SJSA1 (cell line): ENCODE measurements around the gene MYCN. TPM values are rescaled to one million over a fixed set of nuclear protein-coding genes. Genes with fewer than 3 reads are reported as not detected.

Source experiments
- DNase-seq, 2 experiments: peaks; one replicate each; pipeline ENCODE4 v3.0.0-alpha.2; 2015 to 2020; ENCODE audit warnings: low spot score in 2 of 2, low read depth in 1 of 2
- H3K27ac ChIP-seq: fragments of 250-450 bp; sonication (Bioruptor Pico); 2 replicates; pipeline ENCODE4 v1.5.1; 2020; ENCODE audit warnings: mild to moderate bottlenecking, moderate library complexity
- H3K27me3 ChIP-seq: fragments of 250-450 bp; sonication (Bioruptor Pico); replicated peaks from 2 replicates; pipeline ENCODE4 v1.5.1; 2020; ENCODE audit warnings: mild to moderate bottlenecking, moderate library complexity
- H3K36me3 ChIP-seq: fragments of 250-450 bp; sonication (Bioruptor Pico); 2 replicates; pipeline ENCODE4 v1.5.1; 2020; ENCODE audit warnings: mild to moderate bottlenecking
- H3K4me1 ChIP-seq: fragments of 250-450 bp; sonication (Bioruptor Pico); replicated peaks from 2 replicates; pipeline ENCODE4 v1.6.1; 2021; ENCODE audit warnings: mild to moderate bottlenecking
- H3K4me3 ChIP-seq: fragments of 250-450 bp; sonication (Bioruptor Pico); 2 replicates; pipeline ENCODE4 v1.5.1; 2020; ENCODE audit warnings: mild to moderate bottlenecking
- H3K9me3 ChIP-seq: fragments of 250-450 bp; sonication (Bioruptor Pico); replicated peaks from 2 replicates; pipeline ENCODE4 v1.5.1; 2020; ENCODE audit warnings: mild to moderate bottlenecking
- total RNA-seq: library from RNA; depleted of rRNA; stranded (reverse); fragments of >200 nt; shearing (Covaris generic); gene quantifications from 2 replicates; pipeline ENCODE4 v1.2.3, GENCODE V29; 2014; rRNA removed

The MYCN gene
- 1.2 and 3.7 TPM in 2 replicates for total RNA-seq

DNA sequence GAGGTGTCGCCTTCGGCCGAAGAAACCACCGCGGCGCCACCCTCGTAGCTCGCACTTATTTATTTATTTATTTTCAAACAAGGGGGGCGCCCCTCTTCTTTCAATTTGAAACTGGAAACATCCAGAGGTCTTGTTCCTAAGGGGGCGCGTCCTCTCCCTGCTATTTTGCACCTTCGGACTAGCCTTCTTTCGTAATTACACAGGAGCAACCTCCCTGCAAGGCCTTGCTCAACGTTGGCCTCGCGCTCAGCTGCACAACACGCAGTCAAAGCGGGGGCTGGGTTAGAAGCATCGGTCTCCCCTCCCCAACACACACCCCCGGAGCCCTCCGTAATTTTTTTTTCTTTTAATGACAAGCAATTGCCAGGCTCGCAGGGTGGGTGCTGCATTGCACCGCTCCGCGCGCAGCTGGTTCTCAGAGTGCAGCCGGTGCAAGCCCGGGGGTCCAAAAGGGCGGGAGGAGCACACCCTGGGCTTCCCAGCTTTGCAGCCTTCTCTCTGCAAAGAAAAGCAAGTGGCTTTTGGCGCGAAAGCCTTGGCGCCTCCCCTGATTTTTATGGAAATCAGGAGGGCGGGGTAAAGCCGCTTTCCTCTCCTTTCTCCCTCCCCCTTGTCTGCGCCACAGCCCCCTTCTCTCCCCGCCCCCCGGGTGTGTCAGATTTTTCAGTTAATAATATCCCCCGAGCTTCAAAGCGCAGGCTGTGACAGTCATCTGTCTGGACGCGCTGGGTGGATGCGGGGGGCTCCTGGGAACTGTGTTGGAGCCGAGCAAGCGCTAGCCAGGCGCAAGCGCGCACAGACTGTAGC is at the start of gene MYCN:
TSS of gene MYCN (plus strand) at position 697 of the 807 bp plus-strand sequence. CDS start 1,515 bp downstream, outside the sequence.
- peaks cover 49% of the 10 kb centered on the region for H3K27me3 ChIP-seq
- peak within 1 kb of the TSS; percentile 39 for H3K4me3 ChIP-seq
- H3K9me3 ChIP-seq = no peaks in the 10 kb centered on the region
- DNase-seq = peak; percentile 76
- H3K27ac ChIP-seq = no peak within 1 kb of the TSS
- H3K36me3 ChIP-seq = 0 out of 2 replicates have a peak, but pooled peaks cover 4% of the 10 kb centered on the region
- peaks cover 18% of the 10 kb centered on the region for H3K4me1 ChIP-seq

DNA sequence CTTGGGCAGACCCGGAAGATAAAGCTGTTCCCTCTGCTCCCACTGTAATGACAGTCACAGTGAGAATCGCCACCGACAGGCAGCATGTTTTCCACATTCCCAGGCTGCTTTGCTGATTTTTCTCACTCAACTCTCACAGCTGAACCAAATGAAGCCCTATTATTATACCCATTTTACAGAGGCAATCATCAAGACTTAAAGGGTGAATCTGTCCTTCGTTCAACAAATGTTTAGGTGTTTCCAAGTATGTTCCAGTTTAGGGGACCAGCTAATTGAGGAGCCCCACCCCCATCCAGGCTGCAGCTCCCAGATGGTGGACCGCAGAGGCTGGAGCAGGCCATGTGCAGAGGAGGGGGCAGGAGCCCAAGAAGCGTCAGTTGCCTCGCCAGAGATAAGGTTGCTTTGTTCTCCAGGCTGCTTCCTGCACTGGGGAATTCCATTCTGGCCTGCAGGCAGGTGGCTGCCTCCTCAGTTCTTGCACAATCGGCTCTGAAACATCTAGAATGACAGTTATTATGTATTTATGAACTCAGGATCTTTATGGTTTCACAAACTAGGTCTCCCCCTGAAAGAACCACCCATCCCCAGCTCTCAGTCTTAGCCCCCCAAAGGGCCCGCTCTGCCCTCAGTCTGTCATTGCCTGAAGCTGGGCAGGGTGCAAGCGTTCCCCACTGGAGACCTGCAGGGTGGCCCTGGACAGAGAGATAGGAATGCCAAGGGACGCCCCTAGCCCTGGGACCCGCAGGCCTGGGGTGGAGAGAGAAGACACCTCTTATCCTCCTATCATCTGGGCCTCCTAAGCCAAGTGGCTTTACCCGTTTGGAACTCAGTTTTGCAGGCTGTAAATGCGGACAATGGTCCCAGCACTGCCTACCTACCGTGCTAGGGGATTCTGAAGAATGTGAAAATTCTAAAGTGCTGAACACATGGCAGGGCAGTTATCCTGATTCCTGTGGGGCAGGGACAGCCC is 49.1 kb upstream of the MYCN start:
- H3K36me3 ChIP-seq = no peaks in the 10 kb centered on the region
- no peak for DNase-seq
- no peak overlapping the region for H3K27ac ChIP-seq
- no peak overlapping the region for H3K4me3 ChIP-seq
- H3K4me1 ChIP-seq = no peaks in the 10 kb centered on the region
- no peaks in the 10 kb centered on the region for H3K9me3 ChIP-seq
- H3K27me3 ChIP-seq = no peaks in the 10 kb centered on the region; the same call in 1 of the 2 replicates

DNA sequence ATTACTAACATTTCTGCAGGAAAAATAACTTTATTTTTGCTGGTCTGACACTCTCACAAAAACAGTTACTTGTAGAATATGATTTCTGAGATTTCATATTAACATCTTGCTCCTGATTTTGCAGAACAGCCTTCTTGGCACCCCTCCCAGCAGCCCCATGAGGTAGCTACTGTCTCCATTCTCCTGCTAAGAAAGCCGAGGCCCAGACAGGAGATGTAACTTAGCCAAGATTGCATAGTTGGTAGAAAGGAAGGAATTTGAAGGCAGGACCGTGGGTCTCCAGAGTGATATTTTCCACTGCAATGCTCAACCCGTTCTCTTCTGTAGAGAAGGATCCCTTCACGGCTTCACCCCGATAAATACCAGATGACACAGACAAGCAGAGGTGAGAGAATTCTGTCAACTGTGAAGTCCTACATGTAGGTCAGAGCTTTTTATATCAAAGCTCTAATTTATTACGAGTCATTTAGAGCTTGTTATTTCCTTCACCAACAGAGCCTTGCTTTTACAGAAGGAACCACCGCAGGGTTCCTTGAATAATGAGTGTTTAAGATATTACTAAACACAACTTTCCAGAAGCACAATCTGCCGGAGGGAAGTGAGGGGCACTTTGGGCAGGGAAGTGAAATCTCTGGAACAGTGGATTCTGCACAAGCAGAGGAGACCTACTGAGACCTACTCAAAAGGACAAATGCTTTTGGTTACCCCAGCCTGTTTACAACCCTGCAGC is 48.0 kb upstream of the MYCN start:
- H3K27ac ChIP-seq = no peak overlapping the region
- no peaks in the 10 kb centered on the region; the same call in 1 of the 2 replicates for H3K9me3 ChIP-seq
- no peak overlapping the region for H3K4me3 ChIP-seq
- H3K36me3 ChIP-seq = no peaks in the 10 kb centered on the region
- DNase-seq = no peak
- no peaks in the 10 kb centered on the region for H3K4me1 ChIP-seq
- no peaks in the 10 kb centered on the region; the same call in 1 of the 2 replicates for H3K27me3 ChIP-seq

DNA sequence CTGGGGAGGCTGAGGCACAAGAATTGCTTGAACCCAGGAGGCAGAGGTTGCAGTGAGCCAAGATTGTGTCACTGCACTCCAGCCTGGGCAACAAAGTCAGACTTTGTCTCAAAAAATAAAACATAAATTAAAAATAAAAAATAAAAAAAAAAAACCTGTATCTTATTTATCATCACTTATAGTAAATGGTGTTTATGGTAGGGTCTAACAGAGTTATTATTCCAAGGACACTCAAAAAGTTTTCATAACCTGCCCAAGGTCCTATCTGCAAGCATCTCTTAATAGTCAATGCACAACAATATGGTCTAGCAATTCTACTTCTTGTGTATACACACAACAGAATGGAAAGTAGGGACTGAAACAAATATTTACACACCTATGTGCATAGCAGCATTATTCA is 47.3 kb upstream of the MYCN start:
- Histone ChIP-seq H3K4me1 (no peaks in the 10 kb centered on the region), H3K36me3 (no peaks in the 10 kb centered on the region), H3K4me3 (no peak overlapping the region), H3K9me3 (no peaks in the 10 kb centered on the region; the same call in 1 of the 2 replicates), H3K27me3 (no peaks in the 10 kb centered on the region; the same call in 1 of the 2 replicates), H3K27ac (no peak overlapping the region)
- no peak for DNase-seq

DNA sequence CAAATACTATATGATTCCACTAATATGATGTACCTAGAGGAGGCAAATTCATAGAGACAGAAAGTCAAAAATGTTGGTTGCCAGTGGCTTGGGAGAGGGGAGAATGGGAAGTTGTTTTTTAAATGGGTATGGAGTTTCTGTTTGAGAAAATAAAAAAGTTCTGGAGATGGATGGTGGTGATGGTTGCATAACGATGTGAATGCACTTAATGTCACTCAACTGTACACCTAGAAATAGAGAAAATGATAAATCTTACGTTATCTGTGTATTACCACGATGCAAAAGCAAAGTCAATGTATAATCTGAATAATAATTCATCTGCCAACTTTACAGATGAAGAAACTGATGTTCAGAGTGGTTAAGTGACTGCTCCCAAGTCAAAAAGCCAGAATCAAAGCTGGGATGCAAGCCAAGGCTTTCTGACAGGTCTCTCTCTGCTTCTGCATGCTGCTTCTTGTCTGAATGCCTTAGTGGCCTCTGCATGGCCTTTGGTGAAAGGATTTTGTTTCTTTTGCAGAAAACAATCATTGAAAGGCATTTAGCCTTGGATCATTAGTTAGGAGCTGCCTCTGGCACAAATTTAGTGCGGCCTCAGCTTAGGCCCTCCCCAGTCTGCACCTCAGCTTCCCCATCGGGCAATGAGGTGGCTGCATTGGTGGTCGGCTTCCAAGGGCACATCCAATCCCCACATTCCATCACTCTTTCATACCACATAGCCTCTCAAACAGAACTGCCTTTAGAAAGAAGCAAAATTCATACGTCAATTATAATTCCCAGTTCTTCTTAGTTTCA is 46.5 kb upstream of the MYCN start:
- Histone ChIP-seq H3K27me3 (no peaks in the 10 kb centered on the region; the same call in 1 of the 2 replicates), H3K27ac (no peak overlapping the region), H3K9me3 (no peaks in the 10 kb centered on the region; the same call in 1 of the 2 replicates), H3K4me3 (no peak overlapping the region), H3K36me3 (no peaks in the 10 kb centered on the region), H3K4me1 (no peaks in the 10 kb centered on the region)
- DNase-seq = no peak

DNA sequence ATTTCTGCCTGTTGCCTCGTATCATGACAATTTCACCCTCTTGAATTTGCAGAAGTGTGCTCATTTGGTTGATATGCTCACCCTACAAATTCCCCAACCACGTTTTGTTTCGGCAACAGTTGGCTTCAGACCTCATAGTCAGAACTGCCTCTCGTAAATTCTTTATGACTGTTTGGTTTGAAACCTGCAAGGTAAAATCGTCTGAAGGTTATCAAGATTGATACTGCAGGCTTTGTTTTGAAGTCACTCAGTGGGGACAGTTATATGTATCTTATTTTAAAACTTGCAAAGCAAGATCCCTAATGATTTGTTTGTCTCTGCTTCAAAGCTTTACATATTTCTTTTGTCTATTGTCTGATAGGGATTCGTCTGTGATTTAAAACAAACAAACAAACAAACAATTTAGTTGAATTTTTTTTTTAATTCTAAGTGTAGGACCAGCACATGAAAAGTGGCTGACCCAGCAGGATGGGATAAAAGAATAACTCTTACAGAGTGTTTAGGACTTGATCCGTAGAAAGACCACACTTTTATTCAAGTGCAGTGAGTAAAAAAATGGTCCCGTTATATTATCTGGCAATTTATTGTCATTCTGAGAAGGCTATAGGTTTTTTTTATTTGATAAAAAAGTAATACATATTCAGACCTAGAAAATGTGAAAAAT is 45.7 kb upstream of the MYCN start:
- H3K27me3 ChIP-seq = no peaks in the 10 kb centered on the region; the same call in 1 of the 2 replicates
- no peaks in the 10 kb centered on the region for H3K4me1 ChIP-seq
- no peaks in the 10 kb centered on the region for H3K36me3 ChIP-seq
- no peak overlapping the region for H3K27ac ChIP-seq
- no peak overlapping the region for H3K4me3 ChIP-seq
- DNase-seq = no peak
- no peaks in the 10 kb centered on the region; the same call in 1 of the 2 replicates for H3K9me3 ChIP-seq

DNA sequence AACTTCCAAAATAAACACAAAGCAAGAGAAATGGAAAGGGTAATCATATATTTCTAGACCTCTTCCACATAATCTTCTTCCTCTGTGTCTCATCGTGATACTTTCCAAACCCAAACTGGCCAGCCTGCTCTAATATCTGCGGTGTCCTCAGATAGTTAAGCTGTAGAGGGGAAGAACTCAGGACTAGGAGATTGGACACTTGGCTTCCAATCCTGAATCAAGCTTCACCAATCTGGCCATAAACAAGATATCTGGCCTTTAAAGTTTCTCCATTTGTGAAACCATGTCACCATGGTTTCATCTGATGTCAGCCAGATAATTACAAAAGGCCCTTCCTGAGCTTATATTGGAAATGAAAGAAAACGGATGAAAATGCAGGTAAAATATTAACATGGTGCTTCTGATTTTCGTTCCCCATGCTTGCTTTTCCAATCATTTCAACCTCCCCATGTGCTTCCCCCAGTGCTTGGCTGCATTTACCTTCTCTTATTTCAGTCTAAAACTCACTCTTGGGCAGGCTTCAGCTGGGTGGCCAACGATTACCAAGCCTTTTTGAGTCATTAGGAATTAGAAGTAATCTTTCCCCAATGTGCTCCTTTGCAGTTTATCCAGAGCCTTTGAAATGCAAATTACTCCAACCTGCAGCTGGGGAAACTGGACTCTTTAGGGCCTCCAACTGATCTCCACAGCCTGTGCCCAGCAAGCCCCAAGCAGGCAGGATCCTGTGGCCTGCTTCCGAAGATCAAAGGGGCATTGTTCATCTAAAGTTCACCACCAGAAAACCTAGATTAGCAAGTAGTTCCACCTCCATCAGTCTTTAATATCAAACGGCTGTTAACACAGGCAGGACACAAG is 44.5 kb upstream of the MYCN start:
- Histone ChIP-seq H3K36me3 (no peaks in the 10 kb centered on the region), H3K4me1 (no peaks in the 10 kb centered on the region), H3K4me3 (no peak overlapping the region), H3K27ac (no peak overlapping the region), H3K27me3 (no peaks in the 10 kb centered on the region; the same call in 1 of the 2 replicates), H3K9me3 (no peaks in the 10 kb centered on the region; the same call in 1 of the 2 replicates)
- DNase-seq = no peak

DNA sequence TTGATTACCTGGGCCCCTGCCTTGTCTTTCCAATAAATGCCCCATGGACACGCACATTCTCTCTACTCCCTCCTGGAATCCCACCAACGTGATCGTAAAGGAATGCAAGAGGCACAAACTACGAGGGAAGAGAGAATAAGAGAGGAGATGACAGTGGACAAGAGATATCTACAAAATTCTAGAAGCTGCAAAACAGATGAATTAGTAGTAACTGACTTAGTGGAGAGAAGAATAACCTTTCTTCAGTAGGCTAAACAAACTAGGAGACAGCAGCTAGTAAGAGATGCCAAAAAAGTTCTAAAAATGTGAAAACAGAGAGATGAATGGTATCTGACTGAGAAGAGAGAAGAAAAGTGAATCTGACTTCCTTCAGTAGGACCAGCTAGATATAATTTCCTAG is 43.5 kb upstream of the MYCN start:
- H3K4me1 ChIP-seq = no peaks in the 10 kb centered on the region
- H3K36me3 ChIP-seq = no peaks in the 10 kb centered on the region
- H3K27me3 ChIP-seq = no peaks in the 10 kb centered on the region; the same call in 1 of the 2 replicates
- no peak overlapping the region for H3K27ac ChIP-seq
- no peak overlapping the region for H3K4me3 ChIP-seq
- no peaks in the 10 kb centered on the region; the same call in 1 of the 2 replicates for H3K9me3 ChIP-seq
- no peak for DNase-seq

DNA sequence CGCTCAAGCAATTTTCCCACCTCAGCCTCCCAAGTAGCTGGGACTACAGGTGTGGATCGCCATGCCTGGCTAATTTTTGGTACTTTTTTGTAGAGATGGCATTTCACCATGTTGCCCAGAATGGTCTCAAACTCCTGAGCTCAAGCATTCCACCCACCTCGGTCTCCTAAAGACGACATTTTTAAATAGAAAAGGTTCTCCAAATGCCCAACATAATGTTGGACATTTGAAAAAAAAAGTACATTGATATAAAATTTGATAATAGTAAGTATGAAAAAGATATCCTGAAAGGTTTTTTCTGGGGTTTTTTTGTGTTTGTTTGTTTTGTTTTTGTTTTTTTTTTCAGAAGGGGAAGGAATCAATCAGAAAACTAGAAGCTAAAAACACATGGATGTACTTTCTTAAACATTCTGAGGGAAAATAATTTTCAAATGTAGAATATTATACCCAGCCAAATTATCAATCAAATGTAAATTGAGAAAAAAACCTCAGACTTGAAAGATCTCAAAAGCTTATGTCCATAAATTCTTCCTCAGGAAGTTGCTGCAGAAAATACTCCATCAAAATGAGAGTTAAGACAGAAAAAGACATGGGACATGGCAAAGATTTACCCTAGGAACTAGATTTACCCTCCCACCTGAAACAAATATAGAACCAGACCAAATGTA is 42.8 kb upstream of the MYCN start:
- H3K27me3 ChIP-seq = no peaks in the 10 kb centered on the region; the same call in 1 of the 2 replicates
- DNase-seq = no peak
- H3K27ac ChIP-seq = no peak overlapping the region
- H3K4me3 ChIP-seq = no peak overlapping the region
- no peaks in the 10 kb centered on the region for H3K36me3 ChIP-seq
- H3K4me1 ChIP-seq = no peaks in the 10 kb centered on the region
- H3K9me3 ChIP-seq = no peaks in the 10 kb centered on the region; the same call in 1 of the 2 replicates

DNA sequence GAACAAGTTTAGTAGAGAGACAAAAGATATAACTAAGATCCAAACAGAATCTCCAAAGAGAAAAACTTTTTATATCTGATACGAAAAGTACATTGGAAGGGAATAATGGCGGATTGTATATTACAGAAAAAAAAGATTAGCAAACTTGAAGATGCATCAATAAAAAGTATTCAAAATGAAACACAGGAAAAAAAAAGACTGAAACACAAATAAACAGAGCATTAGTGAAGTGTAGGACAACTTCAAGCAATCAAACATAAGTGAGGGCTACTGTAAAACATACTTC is 41.1 kb upstream of the MYCN start:
- Histone ChIP-seq H3K36me3 (no peaks in the 10 kb centered on the region), H3K27ac (no peak overlapping the region), H3K4me1 (no peaks in the 10 kb centered on the region), H3K4me3 (no peak overlapping the region), H3K9me3 (no peaks in the 10 kb centered on the region; the same call in 1 of the 2 replicates), H3K27me3 (no peaks in the 10 kb centered on the region; the same call in 1 of the 2 replicates)
- no peak for DNase-seq

DNA sequence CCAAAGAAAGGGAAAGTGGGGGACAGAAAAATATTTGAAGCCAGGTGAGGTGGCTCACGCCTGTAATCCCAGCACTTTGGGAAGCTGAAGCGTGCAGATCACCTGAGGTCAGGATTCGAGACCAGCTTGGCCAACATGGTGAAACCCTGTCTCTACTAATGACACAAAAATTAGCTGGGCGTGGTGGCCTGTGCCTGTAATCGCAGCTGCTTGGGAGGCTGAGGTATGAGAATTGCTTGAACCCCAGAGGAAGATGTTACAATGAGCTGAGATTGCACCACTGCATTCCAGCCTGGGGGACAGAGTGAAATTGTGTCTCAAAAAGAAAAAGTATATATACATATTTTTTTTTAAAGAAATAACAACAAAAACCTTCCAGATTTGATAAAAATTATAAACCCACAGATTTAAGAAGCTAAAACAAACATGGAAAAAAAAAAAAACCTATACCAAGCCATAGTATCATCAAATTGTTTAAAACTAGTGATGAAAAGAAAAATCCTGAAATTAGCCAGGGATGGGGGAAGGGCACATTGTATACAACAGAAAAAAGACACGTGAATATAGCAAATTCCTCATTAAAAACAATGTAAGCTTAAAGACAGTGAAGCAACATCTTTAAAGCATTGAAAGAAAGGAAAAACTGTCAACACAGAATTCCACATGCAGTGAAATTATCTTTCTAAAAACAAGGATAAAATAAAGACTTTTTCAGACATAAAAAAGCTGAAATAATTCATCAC is 40.4 kb upstream of the MYCN start:
- Histone ChIP-seq H3K4me3 (no peak overlapping the region), H3K4me1 (no peaks in the 10 kb centered on the region), H3K27ac (no peak overlapping the region), H3K36me3 (no peaks in the 10 kb centered on the region), H3K27me3 (no peaks in the 10 kb centered on the region), H3K9me3 (no peaks in the 10 kb centered on the region; the same call in 1 of the 2 replicates)
- DNase-seq = no peak
